Heart right ventricle (tissue), 16 donors: ENCODE results near the gene FUT8. TPM values are rescaled to one million over a fixed set of nuclear protein-coding genes. Genes with fewer than 3 reads are reported as not detected.
A peak's percentile ranks its signal among the peaks of the same experiment; 100 is the strongest.

Experiments used
- ATAC-seq, 8 donors: fragments of 200-7000 bp; cut with Tn5 transposase; one replicate each; pipeline ENCODE4 v1.9.1; 2020; ENCODE audit warnings: mild to moderate bottlenecking in 8 of 8, moderate library complexity in 8 of 8, moderate number of reproducible peaks in 1 of 8
- DNase-seq, 2 donors: peaks; one replicate each; pipeline ENCODE4 v3.0.0-alpha.2; 2020
- H3K27ac ChIP-seq, 10 donors: fragments of 200-600 bp; sonication (generic) in 2 of 10; one replicate each; pipeline versions ENCODE4 v1.5.0 to v1.8.0; 2020 to 2022; ENCODE audit warnings: mild to moderate bottlenecking in 3 of 10
- H3K27me3 ChIP-seq, 7 donors: fragments of 200-600 bp; one replicate each; pipeline ENCODE4 v1.8.0; 2021 to 2022; ENCODE audit warnings: mild to moderate bottlenecking in 2 of 7
- H3K36me3 ChIP-seq, 9 donors: fragments of 200-600 bp; sonication (generic) in 1 of 9; one replicate each; pipeline versions ENCODE4 v1.5.0 to v1.8.0; 2020 to 2022; ENCODE audit warnings: mild to moderate bottlenecking in 2 of 9
- H3K4me1 ChIP-seq, 9 donors: fragments of 200-600 bp; sonication (generic) in 1 of 9; one replicate each; pipeline versions ENCODE4 v1.5.0 to v1.8.0; 2020 to 2022; ENCODE audit warnings: mild to moderate bottlenecking in 4 of 9
- H3K4me3 ChIP-seq, 10 donors: fragments of 200-600 bp; sonication (generic) in 2 of 10; one replicate each; pipeline versions ENCODE4 v1.5.0 to v1.8.0; 2020 to 2022; ENCODE audit warnings: mild to moderate bottlenecking in 7 of 10, moderate library complexity in 2 of 10
- H3K9me3 ChIP-seq, 11 donors: fragments of 200-600 bp in 10 of 11; sonication (generic) in 2 of 11; one replicate each; pipeline versions ENCODE4 v1.5.0 to v1.8.0; 2013 to 2022; ENCODE audit warnings: mild to moderate bottlenecking in 2 of 11, control low read depth in 1 of 11, moderate library complexity in 1 of 11
- whole genome bisulfite sequencing, 2 donors: extraction: QIAGEN DNeasy Blood & Tissue Kit; methylation state at CpG; one replicate each; pipeline ENCODE4 v1.1.7; 2013; ENCODE audit warnings: inconsistent platforms in 1 of 2; 5-methylcytosine and 5-hydroxymethylcytosine counted together
- intact Hi-C, 10 donors: fragments of 100-400 bp; cut with DNase I; formaldehyde crosslinking; loops; one replicate each; pipeline versions ENCODE4 v1.11.1 to v1.14.2; 2022
- microRNA-seq, 2 donors: library from miRNA; unstranded; fragments of <30 nt; microRNA quantifications; one replicate each; pipeline ENCODE4 v1.2.0, GENCODE V29; 2021
- polyA plus RNA-seq, 2 donors: library from polyadenylated mRNA; stranded (reverse); fragments of 200-250 nt; gene quantifications; one replicate each; pipeline ENCODE4 v1.2.3, GENCODE V29; 2013
- total RNA-seq, 10 donors: library from RNA; stranded (reverse); fragmentation: NEBNext Ultra II Directional in 3 of 10; extraction: Animal tissue kit (Norgen Biotek cat#: 25700) in 3 of 10; gene quantifications; one replicate each; pipeline versions ENCODE4 v1.2.1 to v1.2.4, GENCODE V29; 2021 to 2023
- TF ChIP-seq, protein P1 (sequence below), 9 donors: fragments of 200-600 bp; sonication (generic) in 2 of 9; IDR thresholded peaks; one replicate each; pipeline versions ENCODE4 v1.5.0 to v1.8.0; 2021 to 2022; ENCODE audit warnings: antibody characterized with exemption in 9 of 9, mild to moderate bottlenecking in 5 of 9, moderate library complexity in 1 of 9
- donor health status: Arrhythmogenic right ventricular cardiomyopathy.
- donor health status: ischemic (EF 13 %, LVEDD 7.1; RV severe dilation, severe dysfunction).
- donor health status: healthy with polysubstance abuse.
- donor health status: DM: no; HTN: yes; CAD: no.
- donor health status: DM: no; HTN: no; CAD: no.
- donor health status: ischemic (EF 25% LVEDD 6.9; RV normal size, moderate dysfunction).
- donor health status: ischemic (EF 25% LVEDD 5.7; RV mildly dilated, moderate dysfunction).
- donor health status: healthy.
- donor health status: DM: yes; HTN: yes; CAD: no.
- donor health status: Ischemic cardiomyopathy.
- donor health status: ischemic (EF 35%, LVEDD 5.7; RV mildly dilated, moderate dysfunction).
- donor health status: nonischemic (EF 11% LVEDD 7.7; RV severe dilation, severe dysfunction).
- donor health status: DM: yes; HTN: yes; CAD: no.
- donor health status: PGD.
- donor health status: ischemic (EF 29% LVEDD 5.4; RV normal size, mild dysfunction).
- donor health status: nonischemic (EF 23%, LVEDD 6.1; RV moderate dilation, normal function).

Gene FUT8
- total and polyA plus RNA-seq, 12 donors: 2.9 to 16.1 (median 9.9) TPM

DNA sequence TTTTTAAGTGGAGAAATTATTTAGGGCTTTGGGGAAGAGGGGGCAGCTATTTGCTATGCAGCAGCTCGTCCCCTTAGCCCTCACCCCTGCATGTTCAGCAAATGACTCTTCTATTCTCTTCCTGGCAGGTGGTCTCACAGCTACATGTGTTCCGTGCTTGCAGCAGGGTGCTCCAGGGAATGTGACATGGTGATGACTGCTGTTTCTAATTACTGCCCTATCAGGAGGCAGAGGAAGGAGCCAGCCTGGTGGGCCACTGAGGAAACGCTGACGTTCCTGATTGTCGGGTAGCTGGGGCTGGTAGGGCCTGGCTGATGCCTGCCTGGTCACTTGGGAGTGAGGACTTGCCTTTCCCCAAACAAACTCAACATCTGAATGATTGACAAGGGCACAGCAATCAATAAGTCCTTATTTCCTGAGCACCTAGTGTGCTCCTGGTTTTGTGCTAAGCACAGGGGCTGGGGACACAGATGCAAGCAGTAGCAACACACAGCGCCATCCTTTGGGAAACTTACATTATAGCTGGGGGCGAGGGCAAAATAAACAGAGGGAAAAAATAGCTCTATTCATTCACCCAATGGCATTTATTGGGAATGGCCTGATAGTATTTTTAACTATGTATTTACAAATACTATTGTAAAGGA lies 377.8 kb downstream of the FUT8 start:
- DNase-seq (no peak), ATAC-seq (no peak)
- H3K27me3 ChIP-seq: peaks cover 0 to 20% (median 4%) of the 10 kb centered on the region in 7 donors
- no peaks in the 10 kb centered on the region for H3K36me3 ChIP-seq
- H3K4me3 ChIP-seq: no peak overlapping the region
- TF ChIP-seq, protein P1, sequence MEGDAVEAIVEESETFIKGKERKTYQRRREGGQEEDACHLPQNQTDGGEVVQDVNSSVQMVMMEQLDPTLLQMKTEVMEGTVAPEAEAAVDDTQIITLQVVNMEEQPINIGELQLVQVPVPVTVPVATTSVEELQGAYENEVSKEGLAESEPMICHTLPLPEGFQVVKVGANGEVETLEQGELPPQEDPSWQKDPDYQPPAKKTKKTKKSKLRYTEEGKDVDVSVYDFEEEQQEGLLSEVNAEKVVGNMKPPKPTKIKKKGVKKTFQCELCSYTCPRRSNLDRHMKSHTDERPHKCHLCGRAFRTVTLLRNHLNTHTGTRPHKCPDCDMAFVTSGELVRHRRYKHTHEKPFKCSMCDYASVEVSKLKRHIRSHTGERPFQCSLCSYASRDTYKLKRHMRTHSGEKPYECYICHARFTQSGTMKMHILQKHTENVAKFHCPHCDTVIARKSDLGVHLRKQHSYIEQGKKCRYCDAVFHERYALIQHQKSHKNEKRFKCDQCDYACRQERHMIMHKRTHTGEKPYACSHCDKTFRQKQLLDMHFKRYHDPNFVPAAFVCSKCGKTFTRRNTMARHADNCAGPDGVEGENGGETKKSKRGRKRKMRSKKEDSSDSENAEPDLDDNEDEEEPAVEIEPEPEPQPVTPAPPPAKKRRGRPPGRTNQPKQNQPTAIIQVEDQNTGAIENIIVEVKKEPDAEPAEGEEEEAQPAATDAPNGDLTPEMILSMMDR (IDR thresholded peaks at IDR 0.05): no peak
- H3K4me1 ChIP-seq: no peaks in the 10 kb centered on the region
- H3K9me3 ChIP-seq: no peaks in the 10 kb centered on the region
- intact Hi-C loops: no loop called here
- 41 to 47% methylated on average over 7 of the region's 7 CpGs for WGBS, 2 donors
- H3K27ac ChIP-seq: no peak overlapping the region

DNA sequence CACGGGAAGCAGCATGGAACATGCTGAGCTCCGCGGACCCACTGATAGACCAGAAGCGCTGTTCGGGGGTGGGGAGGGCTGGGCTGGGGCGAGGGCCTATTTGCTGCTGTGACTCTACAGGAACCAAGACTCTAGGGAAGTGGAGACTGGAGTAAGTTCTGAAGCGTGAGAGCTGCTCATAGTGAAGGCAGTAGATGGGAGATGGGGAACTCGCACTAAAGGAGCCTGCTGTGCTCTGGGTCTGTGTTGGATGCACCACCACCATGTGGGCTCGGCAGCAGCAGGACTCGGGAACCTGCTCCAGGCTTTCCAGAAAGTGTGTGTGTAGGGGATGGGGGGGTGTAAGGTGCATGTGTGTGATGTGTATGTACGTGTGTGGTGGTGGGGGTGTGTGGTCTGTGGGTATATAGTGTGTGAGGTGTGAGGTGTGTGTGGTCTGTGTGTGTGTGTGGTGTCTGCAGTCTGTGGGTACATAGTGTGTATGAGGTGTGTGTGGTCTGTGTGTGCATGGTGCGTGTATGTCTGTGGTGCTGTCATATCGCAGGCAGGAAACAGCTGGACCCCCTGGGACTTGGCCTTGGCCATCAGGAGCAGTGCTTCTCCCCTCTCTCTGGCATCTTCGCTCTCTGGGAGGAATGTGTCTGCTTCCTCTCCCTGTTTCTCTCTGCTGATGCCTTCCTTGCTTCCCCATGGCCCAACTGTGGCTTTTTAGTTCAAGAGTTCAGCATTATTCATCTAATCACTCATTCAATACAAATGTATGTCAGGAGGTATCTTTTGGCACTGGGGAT lies 378.9 kb downstream of the FUT8 start:
- 48 to 60% methylated on average over 14 of the region's 14 CpGs for WGBS, 2 donors
- H3K9me3 ChIP-seq: no peaks in the 10 kb centered on the region
- no peak overlapping the region for H3K4me3 ChIP-seq
- intact Hi-C loops: no loop called here
- no peaks in the 10 kb centered on the region for H3K36me3 ChIP-seq
- DNase-seq (no peak), ATAC-seq (peak in 1 of 8 donors; percentile 41)
- TF ChIP-seq, protein P1 (IDR thresholded peaks at IDR 0.05): no peak
- H3K27ac ChIP-seq: no peak overlapping the region
- no peaks in the 10 kb centered on the region for H3K4me1 ChIP-seq
- H3K27me3 ChIP-seq: peaks cover 0 to 20% (median 4%) of the 10 kb centered on the region in 7 donors

DNA sequence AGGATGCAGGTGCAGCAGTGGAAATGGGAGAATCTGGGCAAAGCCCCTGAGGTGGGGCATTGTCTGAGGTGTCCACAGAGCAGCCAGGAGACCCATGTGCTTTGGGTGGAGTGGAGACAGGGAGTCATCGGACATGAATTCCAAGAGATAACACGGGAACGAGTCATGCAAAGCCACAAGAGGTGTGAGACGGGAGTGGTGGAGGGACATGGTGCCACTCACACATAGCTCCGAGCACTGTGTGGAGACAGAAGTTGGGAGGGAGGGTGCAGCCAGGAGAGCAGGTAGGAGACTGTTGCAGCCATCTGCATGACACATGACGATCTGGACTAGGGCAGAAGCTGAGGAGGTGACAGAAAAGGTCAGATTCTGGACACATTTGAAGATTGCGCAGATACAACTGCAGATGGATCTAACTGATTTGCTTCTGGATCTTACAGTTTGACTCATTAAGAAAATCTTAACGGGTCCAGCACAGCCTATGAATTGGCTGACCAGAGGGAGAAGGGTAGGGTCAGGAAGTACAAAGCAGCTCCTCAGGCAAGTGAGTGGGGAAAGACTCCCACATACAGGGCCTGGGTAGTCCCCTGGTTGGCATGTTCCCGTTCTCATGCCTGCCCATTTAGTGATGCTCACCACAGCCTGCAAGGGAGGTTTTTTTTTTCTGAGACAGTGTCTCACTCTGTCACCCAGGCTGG lies 379.8 kb downstream of the FUT8 start:
- H3K36me3 ChIP-seq: no peaks in the 10 kb centered on the region
- H3K9me3 ChIP-seq: no peaks in the 10 kb centered on the region
- H3K27me3 ChIP-seq: peaks cover 0 to 20% (median 4%) of the 10 kb centered on the region in 7 donors
- intact Hi-C loops: no loop called here
- TF ChIP-seq, protein P1 (IDR thresholded peaks at IDR 0.05): no peak
- H3K4me3 ChIP-seq: no peak overlapping the region
- no peak overlapping the region for H3K27ac ChIP-seq
- no peak for ATAC-seq
- no peak for DNase-seq
- no peaks in the 10 kb centered on the region for H3K4me1 ChIP-seq
- 55 to 56% methylated on average over 9 of the region's 9 CpGs for WGBS, 2 donors

Small RNAs within 50 kb of the gene (microRNA-seq; reads per million reads assigned to microRNA genes)
- 0.51 to 1.2 reads per million in 2 donors for gene MIR625
